HepG2 (cell line): Measurements from ENCODE around the gene DCDC2. TPM values are rescaled to one million over a fixed set of nuclear protein-coding genes. Genes with fewer than 3 reads are reported as not detected.

ENCODE experiments used
- ATF1 ChIP-seq: IDR thresholded peaks from 2 replicates; pipeline ENCODE4 v1.6.1; 2016; ENCODE audit warnings: mild to moderate bottlenecking, control low read depth
- ATF3 ChIP-seq: sonication (generic); formaldehyde crosslinking; IDR thresholded peaks from 2 replicates; pipeline ENCODE4 v1.4.0; 2020; ENCODE audit warnings: missing genetic modification reagents
- EED ChIP-seq: sonication (generic); formaldehyde crosslinking; IDR thresholded peaks from 2 replicates; pipeline ENCODE4 v1.5.0; 2020; ENCODE audit warnings: mild to moderate bottlenecking, missing genetic modification reagents
- FOXA3 ChIP-seq: IDR thresholded peaks from 2 replicates; pipeline ENCODE4 v1.6.1; 2016; ENCODE audit warnings: missing genetic modification reagents, missing compliant biosample characterization
- HOXD1 ChIP-seq: sonication (generic); formaldehyde crosslinking; IDR thresholded peaks from 2 replicates; pipeline ENCODE4 v1.5.0; 2020; ENCODE audit warnings: missing genetic modification reagents
- KAT8 ChIP-seq: IDR thresholded peaks from 2 replicates; pipeline ENCODE4 v1.6.1; 2016; ENCODE audit warnings: missing genetic modification reagents, missing compliant biosample characterization
- MED13 ChIP-seq: sonication (generic); formaldehyde crosslinking; IDR thresholded peaks from 2 replicates; pipeline ENCODE4 v1.5.0; 2020; ENCODE audit warnings: missing genetic modification reagents
- MEF2D ChIP-seq: sonication (generic); formaldehyde crosslinking; IDR thresholded peaks from 2 replicates; pipeline ENCODE4 v1.5.1; 2020; ENCODE audit warnings: mild to moderate bottlenecking, missing genetic modification reagents
- MIER2 ChIP-seq: IDR thresholded peaks from 2 replicates; pipeline ENCODE4 v1.6.1; 2016; ENCODE audit warnings: missing biosample characterization, missing genetic modification reagents
- NFE2L1 ChIP-seq: sonication (generic); formaldehyde crosslinking; IDR thresholded peaks from 2 replicates; pipeline ENCODE4 v1.4.0; 2020; ENCODE audit warnings: missing genetic modification reagents, mild to moderate bottlenecking, borderline replicate concordance
- RFXAP ChIP-seq: sonication (generic); formaldehyde crosslinking; IDR thresholded peaks from 2 replicates; pipeline ENCODE4 v1.4.0; 2020; ENCODE audit warnings: missing genetic modification reagents, borderline replicate concordance
- SALL2 ChIP-seq: sonication (generic); formaldehyde crosslinking; IDR thresholded peaks from 2 replicates; pipeline ENCODE4 v1.8.1; 2023; ENCODE audit warnings: mild to moderate bottlenecking, missing genetic modification reagents, inconsistent platforms
- SSRP1 ChIP-seq: IDR thresholded peaks from 2 replicates; pipeline ENCODE4 v1.6.1; 2016; ENCODE audit warnings: control low read depth
- ZBTB43 ChIP-seq: sonication (generic); formaldehyde crosslinking; conservative IDR thresholded peaks from 2 replicates; pipeline ENCODE4 v1.4.0; 2020; ENCODE audit warnings: missing genetic modification reagents
- ZIK1 ChIP-seq: sonication (generic); formaldehyde crosslinking; IDR thresholded peaks from 2 replicates; pipeline ENCODE4 v1.5.0; 2020; ENCODE audit warnings: mild to moderate bottlenecking, low read depth, missing genetic modification reagents, borderline replicate concordance
- ZMYM4 ChIP-seq: sonication (generic); formaldehyde crosslinking; IDR thresholded peaks from 2 replicates; pipeline ENCODE4 v1.8.1; 2023; ENCODE audit warnings: mild to moderate bottlenecking, missing genetic modification reagents
- ZNF136 ChIP-seq: sonication (generic); formaldehyde crosslinking; IDR thresholded peaks from 2 replicates; pipeline ENCODE4 v1.8.1; 2022; ENCODE audit warnings: low read depth, mild to moderate bottlenecking, moderate library complexity, missing genetic modification reagents
- ZNF256 ChIP-seq: sonication (generic); formaldehyde crosslinking; conservative IDR thresholded peaks from 2 replicates; pipeline ENCODE4 v1.4.0; 2020; ENCODE audit warnings: missing genetic modification reagents
- ZNF430 ChIP-seq: sonication (generic); formaldehyde crosslinking; IDR thresholded peaks from 2 replicates; pipeline ENCODE4 v1.9.0; 2021; ENCODE audit warnings: mild to moderate bottlenecking, missing genetic modification reagents
- ZNF567 ChIP-seq: sonication (generic); formaldehyde crosslinking; IDR thresholded peaks from 2 replicates; pipeline ENCODE4 v1.8.1; 2023; ENCODE audit warnings: mild to moderate bottlenecking, missing genetic modification reagents, borderline replicate concordance
- ZSCAN21 ChIP-seq: sonication (generic); formaldehyde crosslinking; IDR thresholded peaks from 2 replicates; pipeline ENCODE4 v1.8.0; 2022; ENCODE audit warnings: mild to moderate bottlenecking, missing genetic modification reagents, moderate library complexity, borderline replicate concordance
- ZSCAN22 ChIP-seq: sonication (generic); formaldehyde crosslinking; IDR thresholded peaks from 2 replicates; pipeline ENCODE4 v1.4.0; 2020; ENCODE audit warnings: mild to moderate bottlenecking, missing genetic modification reagents
- polyA plus RNA-seq, 8 experiments: library from polyadenylated mRNA; depleted of rRNA in 3 of 8; stranded (reverse) in 7 of 8; unstranded in 1 of 8; fragments of >200 nt; fragmentation: Illumina TruSeq in 4 of 8; extraction: Trizol in 4 of 8; gene quantifications; 2 replicates each; pipeline versions ENCODE4 v1.2.1 to v1.2.3, GENCODE V29; 2011 to 2016; ENCODE audit warnings: low read depth in 4 of 8, missing spikeins in 1 of 8, mixed read lengths in 1 of 8; ENCODE audit not compliant: insufficient read depth in 1 of 8
- total RNA-seq, 5 experiments: library from RNA; depleted of rRNA; stranded (reverse); fragments of >200 nt; fragmentation: Illumina TruSeq; extraction: Trizol; gene quantifications; 2 replicates each; pipeline ENCODE4 v1.2.3, GENCODE V29; 2016; ENCODE audit warnings: low read depth in 1 of 5
- TF ChIP-seq, protein P1 (sequence below): sonication (generic); formaldehyde crosslinking; IDR thresholded peaks from 2 replicates; pipeline ENCODE4 v1.4.0; 2020; ENCODE audit warnings: missing genetic modification reagents
- TF ChIP-seq, protein P2 (sequence below): IDR thresholded peaks from 2 replicates; pipeline ENCODE4 v1.6.1; 2018; ENCODE audit warnings: missing genetic modification reagents, mild to moderate bottlenecking, missing compliant biosample characterization
- TF ChIP-seq, protein P3 (sequence below): sonication (generic); formaldehyde crosslinking; IDR thresholded peaks from 2 replicates; pipeline ENCODE4 v1.8.1; 2023; ENCODE audit warnings: mild to moderate bottlenecking, moderate library complexity, missing genetic modification reagents

DCDC2 gene
- total and polyA plus RNA-seq, 2 of the 13 experiments (the other 11 are each of a cell fraction or from before 2014, with no cell fraction given) = 9.0 to 36.2 TPM

GRCh38 chr6:24330137-24330732, 27.6 kb downstream of the DCDC2 start (continued):
- TF ChIP-seq, protein P1, sequence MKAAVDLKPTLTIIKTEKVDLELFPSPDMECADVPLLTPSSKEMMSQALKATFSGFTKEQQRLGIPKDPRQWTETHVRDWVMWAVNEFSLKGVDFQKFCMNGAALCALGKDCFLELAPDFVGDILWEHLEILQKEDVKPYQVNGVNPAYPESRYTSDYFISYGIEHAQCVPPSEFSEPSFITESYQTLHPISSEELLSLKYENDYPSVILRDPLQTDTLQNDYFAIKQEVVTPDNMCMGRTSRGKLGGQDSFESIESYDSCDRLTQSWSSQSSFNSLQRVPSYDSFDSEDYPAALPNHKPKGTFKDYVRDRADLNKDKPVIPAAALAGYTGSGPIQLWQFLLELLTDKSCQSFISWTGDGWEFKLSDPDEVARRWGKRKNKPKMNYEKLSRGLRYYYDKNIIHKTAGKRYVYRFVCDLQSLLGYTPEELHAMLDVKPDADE (CRISPR knock-in tag) = no peak
- TF ChIP-seq SALL2 (0 out of 2 replicates have a peak, but pooled peaks have one; percentile 20), ZIK1 (no peak), ATF1 (CRISPR knock-in tag) (peak; percentile 77), ZSCAN22 (CRISPR knock-in tag) (no peak), FOXA3 (CRISPR knock-in tag) (peak; percentile 93), ZSCAN21 (CRISPR knock-in tag) (no peak), EED (no peak), KAT8 (CRISPR knock-in tag) (peak; percentile 72; the same call in 1 of the 2 replicates), ZNF567 (no peak), ZNF256 (CRISPR knock-in tag) (no peak), MEF2D (CRISPR knock-in tag) (peak; percentile 82), ZNF136 (CRISPR knock-in tag) (peak; percentile 78; the same call in 1 of the 2 replicates), MIER2 (CRISPR knock-in tag) (peak; percentile 45; the same call in 1 of the 2 replicates), MED13 (peak; percentile 86; the same call in 1 of the 2 replicates), NFE2L1 (CRISPR knock-in tag) (no peak), ZMYM4 (CRISPR knock-in tag) (peak; percentile 68; the same call in 1 of the 2 replicates), HOXD1 (CRISPR knock-in tag) (peak; percentile 88), ATF3 (CRISPR knock-in tag) (no peak), ZNF430 (CRISPR knock-in tag) (peak; percentile 65; the same call in 1 of the 2 replicates), SSRP1 (CRISPR knock-in tag) (0 out of 2 replicates have a peak, but pooled peaks have one; percentile 49), ZBTB43 (CRISPR knock-in tag) (peak; percentile 99), RFXAP (CRISPR knock-in tag) (peak; percentile 71; the same call in 1 of the 2 replicates)
- TF ChIP-seq, protein P2, sequence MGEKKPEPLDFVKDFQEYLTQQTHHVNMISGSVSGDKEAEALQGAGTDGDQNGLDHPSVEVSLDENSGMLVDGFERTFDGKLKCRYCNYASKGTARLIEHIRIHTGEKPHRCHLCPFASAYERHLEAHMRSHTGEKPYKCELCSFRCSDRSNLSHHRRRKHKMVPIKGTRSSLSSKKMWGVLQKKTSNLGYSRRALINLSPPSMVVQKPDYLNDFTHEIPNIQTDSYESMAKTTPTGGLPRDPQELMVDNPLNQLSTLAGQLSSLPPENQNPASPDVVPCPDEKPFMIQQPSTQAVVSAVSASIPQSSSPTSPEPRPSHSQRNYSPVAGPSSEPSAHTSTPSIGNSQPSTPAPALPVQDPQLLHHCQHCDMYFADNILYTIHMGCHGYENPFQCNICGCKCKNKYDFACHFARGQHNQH (CRISPR knock-in tag) = peak; percentile 85; the same call in 1 of the 2 replicates
- TF ChIP-seq, protein P3, sequence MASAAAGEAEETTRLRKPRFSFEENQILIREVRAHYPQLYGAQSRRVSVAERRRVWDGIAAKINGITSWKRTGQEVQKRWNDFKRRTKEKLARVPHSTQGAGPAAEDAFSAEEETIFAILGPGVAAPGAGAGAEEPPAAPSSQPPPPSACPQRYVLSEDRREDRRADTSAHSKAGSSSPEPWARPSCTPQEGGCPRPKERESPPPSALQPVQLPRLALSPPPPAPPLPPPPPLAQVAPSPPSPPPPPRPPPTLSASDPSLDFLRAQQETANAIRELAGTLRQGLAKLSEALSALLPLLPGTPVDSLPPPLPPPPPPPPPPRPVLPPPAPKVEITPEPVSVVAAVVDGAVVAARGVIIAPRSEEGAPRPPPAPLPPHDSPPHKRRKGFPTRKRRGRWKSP (CRISPR knock-in tag) = peak; percentile 25; the same call in 1 of the 2 replicates
